HEK293T (cell line): ENCODE data around the gene ATP1A2.

Experiments used
- CTCF ChIA-PET: fragments of 350-600 bp; formaldehyde crosslinking; extraction: SDS; loops from one replicate; lab custom pipeline; 2021; ENCODE audit warnings: antibody characterized with exemption, inconsistent platforms; lab: Yijun Ruan, JAX
- POLR2A ChIA-PET: fragments of 350-600 bp; formaldehyde crosslinking; extraction: SDS; loops from one replicate; lab custom pipeline; 2020; ENCODE audit warnings: antibody characterized with exemption, inconsistent platforms; lab: Yijun Ruan, JAX
- DNase-seq: peaks from one replicate; pipeline ENCODE4 v3.0.0; 2012; ENCODE audit warnings: mixed read lengths; ENCODE audit errors: extremely low spot score
- ARNT ChIP-seq: fragments of 450-650 bp; IDR thresholded peaks from 2 replicates; pipeline ENCODE4 v1.6.1; 2017; ENCODE audit warnings: mild to moderate bottlenecking
- BHLHE40 ChIP-seq: fragments of 450-650 bp; IDR thresholded peaks from 2 replicates; pipeline ENCODE4 v1.6.1; 2016; ENCODE audit warnings: mild to moderate bottlenecking, moderate library complexity, borderline replicate concordance
- CTBP1 ChIP-seq: fragments of 450-650 bp; IDR thresholded peaks from 2 replicates; pipeline ENCODE4 v1.6.1; 2016; ENCODE audit warnings: borderline replicate concordance
- ELF4 ChIP-seq: fragments of 450-650 bp; IDR thresholded peaks from 2 replicates; pipeline ENCODE4 v1.6.1; 2017; ENCODE audit warnings: antibody characterized with exemption
- FOXA1 ChIP-seq: fragments of 450-650 bp; IDR thresholded peaks from 2 replicates; pipeline ENCODE4 v1.6.1; 2016; ENCODE audit warnings: mild to moderate bottlenecking
- FOXK2 ChIP-seq: fragments of 450-650 bp; IDR thresholded peaks from 2 replicates; pipeline ENCODE4 v1.6.1; 2016; ENCODE audit warnings: mild to moderate bottlenecking
- FOXM1 ChIP-seq: fragments of 450-650 bp; IDR thresholded peaks from 2 replicates; pipeline ENCODE4 v1.6.1; 2017; ENCODE audit warnings: mild to moderate bottlenecking, borderline replicate concordance
- HDGF ChIP-seq: fragments of 450-650 bp; IDR thresholded peaks from 2 replicates; pipeline ENCODE4 v1.6.1; 2017; ENCODE audit warnings: antibody characterized with exemption, borderline replicate concordance
- L3MBTL2 ChIP-seq: fragments of 450-650 bp; conservative IDR thresholded peaks from 2 replicates; pipeline ENCODE4 v1.6.1; 2016; ENCODE audit warnings: mild to moderate bottlenecking
- LEF1 ChIP-seq: fragments of 450-650 bp; IDR thresholded peaks from 2 replicates; pipeline ENCODE4 v1.6.1; 2017; ENCODE audit warnings: mild to moderate bottlenecking, borderline replicate concordance
- NFRKB ChIP-seq: fragments of 450-650 bp; IDR thresholded peaks from 2 replicates; pipeline ENCODE4 v1.6.1; 2016; ENCODE audit warnings: mild to moderate bottlenecking, moderate library complexity
- PKNOX1 ChIP-seq: fragments of 450-650 bp; IDR thresholded peaks from 2 replicates; pipeline ENCODE4 v1.6.1; 2016
- SP1 ChIP-seq: fragments of 450-650 bp; IDR thresholded peaks from 2 replicates; pipeline ENCODE4 v1.6.1; 2017
- SUZ12 ChIP-seq: fragments of 450-650 bp; IDR thresholded peaks from 2 replicates; pipeline ENCODE4 v1.6.1; 2016; ENCODE audit warnings: mild to moderate bottlenecking
- TARDBP ChIP-seq: fragments of 450-650 bp; IDR thresholded peaks from 2 replicates; pipeline ENCODE4 v1.6.1; 2016
- ZNF384 ChIP-seq: fragments of 450-650 bp; IDR thresholded peaks from 2 replicates; pipeline ENCODE4 v1.6.1; 2016

The ATP1A2 gene

GRCh38 chr1:160128636-160129035 is 13.1 kb downstream of the ATP1A2 start:
- CTCF ChIA-PET: no interaction called here
- POLR2A ChIA-PET: no interaction called here

DNA sequence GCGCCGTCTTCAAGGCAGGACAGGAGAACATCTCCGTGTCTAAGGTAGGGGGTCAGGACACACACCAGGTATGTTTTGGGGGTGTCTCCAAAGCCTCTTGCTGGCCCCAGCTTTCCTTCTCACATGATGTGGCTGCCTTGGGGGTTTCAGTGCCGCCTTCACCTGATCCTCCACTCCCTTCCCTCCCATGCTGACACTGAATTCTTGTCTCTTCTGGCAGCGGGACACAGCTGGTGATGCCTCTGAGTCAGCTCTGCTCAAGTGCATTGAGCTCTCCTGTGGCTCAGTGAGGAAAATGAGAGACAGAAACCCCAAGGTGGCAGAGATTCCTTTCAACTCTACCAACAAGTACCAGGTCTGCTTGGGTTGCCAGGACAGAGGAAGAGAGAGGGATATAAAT is 13.5 kb downstream of the ATP1A2 start:
- no peak for TF ChIP-seq NFRKB
- no peak for TF ChIP-seq LEF1
- no peak for TF ChIP-seq BHLHE40
- TF ChIP-seq ZNF384: no peak
- no peak for TF ChIP-seq HDGF
- no peak for TF ChIP-seq L3MBTL2
- no peak for TF ChIP-seq SUZ12
- no peak for TF ChIP-seq TARDBP
- no peak for TF ChIP-seq FOXK2
- TF ChIP-seq CTBP1: no peak
- no peak for TF ChIP-seq PKNOX1
- no peak for TF ChIP-seq SP1
- no peak for TF ChIP-seq FOXM1
- TF ChIP-seq FOXA1: no peak
- no peak for TF ChIP-seq ARNT
- ChIA-PET CTCF (no interaction called here), POLR2A (no interaction called here)
- DNase-seq: no peak

More at GRCh38 chr1:160128636-160129035, 13.1 kb downstream of the ATP1A2 start:
- TF ChIP-seq CTBP1 (no peak), SP1 (no peak), PKNOX1 (no peak), ARNT (no peak), TARDBP (no peak), FOXM1 (no peak), ZNF384 (no peak), ELF4 (no peak), SUZ12 (no peak), BHLHE40 (no peak), L3MBTL2 (no peak)
- no peak for DNase-seq

DNA sequence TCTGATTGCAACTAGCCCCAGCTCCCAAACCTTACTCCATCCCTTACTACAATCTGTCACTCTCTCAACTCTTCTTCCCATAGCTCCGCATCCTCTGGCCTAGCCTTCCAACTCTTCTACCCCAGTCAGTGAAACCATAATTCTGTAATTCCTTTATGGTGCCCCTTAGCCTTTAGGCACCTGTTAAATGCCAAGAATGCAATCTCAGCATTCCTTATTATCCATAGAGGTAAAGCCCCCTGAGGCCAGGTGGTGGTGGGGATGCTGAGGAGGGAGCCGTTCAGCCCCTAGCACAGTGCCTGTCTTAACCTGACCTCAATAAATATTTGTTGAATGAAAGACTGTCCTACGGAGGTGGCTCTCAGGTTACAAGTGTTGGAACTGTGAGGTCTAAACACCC is 14.0 kb downstream of the ATP1A2 start:
- no peak for DNase-seq
- POLR2A ChIA-PET: no interaction called here
- TF ChIP-seq SP1: no peak
- TF ChIP-seq CTBP1: no peak
- no peak for TF ChIP-seq L3MBTL2
- TF ChIP-seq ELF4: no peak
- no peak for TF ChIP-seq FOXM1
- TF ChIP-seq FOXK2: no peak
- TF ChIP-seq HDGF: no peak
- CTCF ChIA-PET: no interaction called here

- POLR2A ChIA-PET: no interaction called here
Observed at GRCh38 chr1:160129966-160130365, 14.4 kb downstream of the ATP1A2 start.

DNA sequence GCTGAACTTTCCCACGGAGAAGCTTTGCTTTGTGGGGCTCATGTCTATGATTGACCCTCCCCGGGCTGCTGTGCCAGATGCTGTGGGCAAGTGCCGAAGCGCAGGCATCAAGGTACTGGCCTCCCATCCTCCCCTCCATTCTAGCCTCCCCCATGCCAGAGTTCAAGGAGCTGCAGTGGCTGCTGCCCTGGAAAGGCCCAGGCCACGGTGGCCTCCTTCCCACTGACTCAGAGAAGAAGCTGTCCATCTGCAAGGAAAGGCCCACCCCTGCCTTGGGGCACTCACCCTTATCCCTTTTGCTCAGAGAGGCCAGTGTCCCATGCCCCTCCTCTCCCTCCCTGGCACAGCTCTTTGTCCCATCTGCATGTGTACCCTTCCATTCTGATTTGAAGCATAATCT is 14.9 kb downstream of the ATP1A2 start:
- ChIA-PET POLR2A (no interaction called here), CTCF (no interaction called here)
- TF ChIP-seq ZNF384 (no peak), ELF4 (no peak)
- no peak for DNase-seq

More at GRCh38 chr1:160129966-160130365, 14.4 kb downstream of the ATP1A2 start:
- TF ChIP-seq ARNT (no peak), FOXK2 (no peak), HDGF (no peak), FOXM1 (no peak), BHLHE40 (no peak), SUZ12 (no peak), ZNF384 (no peak), L3MBTL2 (no peak), NFRKB (no peak), SP1 (no peak), LEF1 (no peak), TARDBP (no peak)
- no peak for DNase-seq
- CTCF ChIA-PET: no interaction called here

DNA sequence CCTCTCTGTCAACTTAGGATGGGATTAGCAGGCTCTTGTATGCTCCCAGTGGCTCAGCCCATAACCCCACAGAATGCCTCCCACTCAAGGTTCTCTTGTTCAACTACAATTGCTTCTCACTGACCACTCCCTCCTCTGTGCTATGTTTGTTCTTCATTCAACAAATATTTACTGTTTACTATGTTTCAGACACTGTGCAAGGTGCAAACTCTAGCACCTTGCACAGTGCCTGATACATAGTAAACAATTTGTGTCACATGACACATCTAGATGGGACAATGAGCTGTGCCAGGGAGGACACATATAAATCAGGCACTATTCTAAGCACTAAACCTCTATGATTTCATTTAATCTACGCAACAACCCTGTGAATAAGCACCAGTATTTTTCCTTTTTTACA is 15.4 kb downstream of the ATP1A2 start:
- POLR2A ChIA-PET: no interaction called here
- no peak for DNase-seq
- TF ChIP-seq BHLHE40 (no peak), NFRKB (no peak), HDGF (no peak), SUZ12 (no peak), FOXA1 (no peak), FOXM1 (no peak), PKNOX1 (no peak), TARDBP (no peak), ELF4 (no peak), CTBP1 (no peak), ZNF384 (no peak), FOXK2 (no peak), L3MBTL2 (no peak), ARNT (no peak), LEF1 (no peak), SP1 (no peak)
- CTCF ChIA-PET: no interaction called here
